GM21576 (cell line): Measurements from ENCODE around the gene RHOJ.

Experiments used
- ATAC-seq: cut with Tn5 transposase; IDR thresholded peaks from one replicate; pipeline ENCODE4 v1.9.1; 2021; ENCODE audit warnings: mild to moderate bottlenecking, moderate library complexity; ENCODE audit not compliant: unreplicated experiment

RHOJ gene

GRCh38 chr14:63205044-63205575 is 867 bp downstream of the RHOJ start:
- no peak for ATAC-seq

GRCh38 chr14:63205866-63206265 is 1.6 kb downstream of the RHOJ start:
- no peak for ATAC-seq

- ATAC-seq: no peak
Observed at GRCh38 chr14:63209160-63209559, 4.9 kb downstream of the RHOJ start.

GRCh38 chr14:63210812-63211211 is 6.6 kb downstream of the RHOJ start:
- no peak for ATAC-seq

GRCh38 chr14:63212209-63212608 is 8.0 kb downstream of the RHOJ start:
- no peak for ATAC-seq

GRCh38 chr14:63212776-63213500 is 8.7 kb downstream of the RHOJ start:
- ATAC-seq: no peak

- no peak for ATAC-seq
Observed at GRCh38 chr14:63214417-63215196, 10.4 kb downstream of the RHOJ start.

- no peak for ATAC-seq
Observed at GRCh38 chr14:63220526-63220925, 16.3 kb downstream of the RHOJ start.

GRCh38 chr14:63223596-63223995 is 19.4 kb downstream of the RHOJ start:
- ATAC-seq: no peak

GRCh38 chr14:63224196-63224595 is 20.0 kb downstream of the RHOJ start:
- no peak for ATAC-seq

- ATAC-seq: no peak
Observed at GRCh38 chr14:63228217-63228616, 24.0 kb downstream of the RHOJ start.

GRCh38 chr14:63229330-63230059 is 25.3 kb downstream of the RHOJ start:
- ATAC-seq: no peak

- no peak for ATAC-seq
Observed at GRCh38 chr14:63231766-63232165, 27.5 kb downstream of the RHOJ start.

GRCh38 chr14:63237791-63238190 is 33.5 kb downstream of the RHOJ start:
- ATAC-seq: no peak

GRCh38 chr14:63240221-63240620 is 36.0 kb downstream of the RHOJ start:
- ATAC-seq: no peak

- ATAC-seq: no peak
Observed at GRCh38 chr14:63241096-63241495, 36.9 kb downstream of the RHOJ start.

GRCh38 chr14:63243646-63244045 is 39.4 kb downstream of the RHOJ start:
- no peak for ATAC-seq

GRCh38 chr14:63245893-63246292 is 41.6 kb downstream of the RHOJ start:
- ATAC-seq: no peak

GRCh38 chr14:63248211-63248610 is 44.0 kb downstream of the RHOJ start:
- ATAC-seq: no peak

- no peak for ATAC-seq
Observed at GRCh38 chr14:63249092-63249491, 44.8 kb downstream of the RHOJ start.

- no peak for ATAC-seq
Observed at GRCh38 chr14:63257299-63257698, 53.1 kb downstream of the RHOJ start.
